Measurements from ENCODE around the gene ABCF2. TPM values are rescaled to one million over a fixed set of nuclear protein-coding genes. Genes with fewer than 3 reads are reported as not detected.

Gene ABCF2
- total RNA-seq, 1 donor from 2014 or later: 31.3 TPM

GRCh38 chr7:151274396-151274795 is 47.4 kb upstream of the ABCF2 start:
- H3K27ac Mint-ChIP-seq: no peak overlapping the region
- Histone ChIP-seq H3K4me2 (no peak overlapping the region), H3K4me3 (no peak overlapping the region), H4K20me1 (ENCODE audit: low read depth) (no peaks in the 10 kb centered on the region), H2AFZ (replicated peaks) (no peak overlapping the region), H3K36me3 (no peaks in the 10 kb centered on the region), H3K79me2 (ENCODE audit: low read depth) (no peaks in the 10 kb centered on the region), H3K27ac (no peak overlapping the region), H3K9ac (no peak overlapping the region), H3K9me3 (ENCODE audit: low read depth) (no peaks in the 10 kb centered on the region), H3K27me3 (peaks cover 34% of the 10 kb centered on the region), H3K4me1 (no peaks in the 10 kb centered on the region), H3F3A (ENCODE audit: low read depth) (no peaks in the 10 kb centered on the region)
- H3K27me3 Mint-ChIP-seq (ENCODE audit: insufficient read depth, low read depth): peaks cover 4% of the 10 kb centered on the region
- H3K4me3 Mint-ChIP-seq: peak overlapping the region; percentile 76
- no peak for DNase-seq (ENCODE audit: low spot score)
- no peaks in the 10 kb centered on the region for H3K9me3 Mint-ChIP-seq
- no peaks in the 10 kb centered on the region for H3K36me3 Mint-ChIP-seq
- TF ChIP-seq EZH2 (IDR thresholded peaks at IDR 0.05) (no peak), EZH2phosphoT487 (IDR thresholded peaks at IDR 0.05) (no peak)
- TF ChIP-seq, protein P1, sequence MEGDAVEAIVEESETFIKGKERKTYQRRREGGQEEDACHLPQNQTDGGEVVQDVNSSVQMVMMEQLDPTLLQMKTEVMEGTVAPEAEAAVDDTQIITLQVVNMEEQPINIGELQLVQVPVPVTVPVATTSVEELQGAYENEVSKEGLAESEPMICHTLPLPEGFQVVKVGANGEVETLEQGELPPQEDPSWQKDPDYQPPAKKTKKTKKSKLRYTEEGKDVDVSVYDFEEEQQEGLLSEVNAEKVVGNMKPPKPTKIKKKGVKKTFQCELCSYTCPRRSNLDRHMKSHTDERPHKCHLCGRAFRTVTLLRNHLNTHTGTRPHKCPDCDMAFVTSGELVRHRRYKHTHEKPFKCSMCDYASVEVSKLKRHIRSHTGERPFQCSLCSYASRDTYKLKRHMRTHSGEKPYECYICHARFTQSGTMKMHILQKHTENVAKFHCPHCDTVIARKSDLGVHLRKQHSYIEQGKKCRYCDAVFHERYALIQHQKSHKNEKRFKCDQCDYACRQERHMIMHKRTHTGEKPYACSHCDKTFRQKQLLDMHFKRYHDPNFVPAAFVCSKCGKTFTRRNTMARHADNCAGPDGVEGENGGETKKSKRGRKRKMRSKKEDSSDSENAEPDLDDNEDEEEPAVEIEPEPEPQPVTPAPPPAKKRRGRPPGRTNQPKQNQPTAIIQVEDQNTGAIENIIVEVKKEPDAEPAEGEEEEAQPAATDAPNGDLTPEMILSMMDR (IDR thresholded peaks at IDR 0.05): no peak
- H3K4me1 Mint-ChIP-seq: peaks cover 20% of the 10 kb centered on the region

DNA sequence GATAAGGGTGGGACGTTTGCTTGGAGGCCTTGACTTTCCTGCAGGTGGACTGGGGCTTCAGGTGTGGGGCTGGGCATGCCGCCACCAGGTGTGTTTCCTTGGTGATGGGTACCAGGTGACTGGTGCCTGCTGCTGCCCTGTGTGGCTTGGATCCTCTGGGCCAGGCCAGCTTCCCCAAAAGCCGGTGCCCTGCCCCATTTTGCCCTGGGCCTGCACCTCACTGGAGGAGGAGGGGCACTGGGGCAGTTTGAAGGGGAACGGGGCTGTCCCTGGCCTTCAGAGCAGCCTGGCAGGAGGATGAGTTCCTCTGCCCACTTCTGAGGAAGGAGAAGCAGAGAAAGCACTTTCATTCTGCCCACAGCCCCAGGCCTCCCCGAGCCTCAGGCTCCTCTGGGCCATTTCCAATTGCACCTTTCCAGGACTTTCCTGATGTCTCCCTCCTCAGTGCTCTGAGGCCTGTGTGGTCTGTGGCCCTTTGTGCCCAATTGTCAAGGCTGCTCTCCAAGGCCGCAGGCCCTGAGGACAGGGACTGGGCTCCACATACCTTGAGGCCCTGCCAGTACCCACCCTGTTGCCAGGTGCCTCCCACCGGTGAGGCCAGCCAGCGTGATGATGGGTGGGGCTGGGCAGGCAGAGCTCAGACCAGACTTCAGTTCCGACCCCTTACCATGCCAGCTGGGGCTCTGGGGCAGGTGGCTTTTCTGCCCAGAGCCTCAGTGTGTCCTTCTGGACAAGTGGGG is 46.8 kb upstream of the ABCF2 start:
- Mint-ChIP-seq H3K9me3 (no peaks in the 10 kb centered on the region), H3K4me3 (no peak overlapping the region), H3K27me3 (ENCODE audit: insufficient read depth, low read depth) (peaks cover 5% of the 10 kb centered on the region), H3K36me3 (no peaks in the 10 kb centered on the region), H3K27ac (no peak overlapping the region), H3K4me1 (peaks cover 16% of the 10 kb centered on the region)
- Histone ChIP-seq H3K36me3 (no peaks in the 10 kb centered on the region), H3K4me1 (no peaks in the 10 kb centered on the region), H2AFZ (replicated peaks) (no peak overlapping the region), H3F3A (ENCODE audit: low read depth) (no peaks in the 10 kb centered on the region), H3K79me2 (ENCODE audit: low read depth) (no peaks in the 10 kb centered on the region), H3K27me3 (peaks cover 30% of the 10 kb centered on the region), H3K27ac (no peak overlapping the region), H3K9me3 (ENCODE audit: low read depth) (no peaks in the 10 kb centered on the region), H3K9ac (no peak overlapping the region), H4K20me1 (ENCODE audit: low read depth) (no peaks in the 10 kb centered on the region), H3K4me3 (no peak overlapping the region), H3K4me2 (no peak overlapping the region)
- TF ChIP-seq EZH2phosphoT487 (IDR thresholded peaks at IDR 0.05): no peak
- TF ChIP-seq, protein P1 (IDR thresholded peaks at IDR 0.05): no peak
- no peak for TF ChIP-seq EZH2 (IDR thresholded peaks at IDR 0.05)
- DNase-seq (ENCODE audit: low spot score): no peak

- Histone ChIP-seq H3K27me3 (peaks cover 24% of the 10 kb centered on the region), H3F3A (ENCODE audit: low read depth) (no peaks in the 10 kb centered on the region), H3K4me1 (no peaks in the 10 kb centered on the region), H3K36me3 (no peaks in the 10 kb centered on the region), H4K20me1 (ENCODE audit: low read depth) (no peaks in the 10 kb centered on the region), H3K79me2 (ENCODE audit: low read depth) (no peaks in the 10 kb centered on the region), H3K4me3 (no peak overlapping the region), H3K27ac (no peak overlapping the region), H2AFZ (replicated peaks) (no peak overlapping the region), H3K4me2 (no peak overlapping the region), H3K9ac (no peak overlapping the region), H3K9me3 (ENCODE audit: low read depth) (no peaks in the 10 kb centered on the region)
- TF ChIP-seq EZH2 (IDR thresholded peaks at IDR 0.05) (no peak), EZH2phosphoT487 (IDR thresholded peaks at IDR 0.05) (no peak)
- TF ChIP-seq, protein P1 (IDR thresholded peaks at IDR 0.05): no peak
- Mint-ChIP-seq H3K27ac (no peak overlapping the region), H3K4me3 (no peak overlapping the region), H3K9me3 (no peaks in the 10 kb centered on the region), H3K4me1 (peaks cover 13% of the 10 kb centered on the region), H3K27me3 (ENCODE audit: insufficient read depth, low read depth) (peaks cover 8% of the 10 kb centered on the region), H3K36me3 (no peaks in the 10 kb centered on the region)
- no peak for DNase-seq (ENCODE audit: low spot score)
Measured at GRCh38 chr7:151272877-151273276, 45.9 kb upstream of the ABCF2 start.

Data from neural progenitor cell (in vitro differentiated cells).